GM19452 (cell line): ENCODE measurements around the gene PCLO.

Experiments
- ATAC-seq: cut with Tn5 transposase; IDR thresholded peaks from one replicate; pipeline ENCODE4 v1.9.1; 2021; ENCODE audit not compliant: unreplicated experiment

The PCLO gene

GRCh38 chr7:82841828-82842227 lies 320.9 kb downstream of the PCLO start:
- ATAC-seq: no peak

GRCh38 chr7:82840061-82840460 lies 322.6 kb downstream of the PCLO start:
- ATAC-seq: no peak

- no peak for ATAC-seq
Observed at GRCh38 chr7:82839555-82839954, 323.1 kb downstream of the PCLO start.

DNA sequence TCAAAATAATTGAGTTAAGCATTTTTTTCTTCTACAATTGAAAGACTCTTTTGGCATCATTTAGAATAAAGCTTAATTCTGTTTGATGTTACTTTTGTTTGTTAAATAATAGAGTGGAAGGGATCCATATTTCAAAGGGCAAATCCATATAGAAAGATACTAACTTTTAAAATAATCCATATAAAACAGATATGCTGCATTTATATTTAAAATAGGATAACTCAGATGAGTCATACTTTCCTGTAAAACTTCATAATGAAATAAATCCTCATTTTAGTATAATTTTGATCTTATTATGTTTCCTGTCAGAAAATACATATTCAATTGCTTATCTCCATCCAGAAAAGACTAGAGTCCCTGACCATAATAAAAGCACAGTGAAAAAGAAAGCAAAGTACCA lies 323.6 kb downstream of the PCLO start:
- ATAC-seq: no peak

- no peak for ATAC-seq
Observed at GRCh38 chr7:82838314-82838713, 324.4 kb downstream of the PCLO start.

GRCh38 chr7:82823073-82823472 lies 339.6 kb downstream of the PCLO start:
- no peak for ATAC-seq

DNA sequence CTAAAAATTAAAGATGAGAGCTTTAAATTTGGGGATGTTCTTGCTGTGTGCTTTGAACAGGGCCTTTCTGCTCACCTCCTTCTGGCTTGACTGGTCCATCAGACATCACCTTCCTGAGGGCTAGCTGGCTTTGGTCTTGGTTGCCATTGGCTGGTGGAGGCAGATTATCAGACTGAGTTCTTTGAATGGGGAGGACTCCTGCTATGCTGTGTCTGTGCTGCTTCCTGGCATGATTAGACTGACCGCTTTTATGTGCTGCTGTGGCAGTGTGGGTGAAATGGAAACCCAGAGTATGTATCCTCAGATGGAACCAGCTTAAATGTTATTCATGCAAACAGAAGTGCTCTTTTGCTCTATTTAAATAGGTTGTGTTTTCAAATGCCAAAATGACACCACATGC lies 341.6 kb downstream of the PCLO start:
- no peak for ATAC-seq

DNA sequence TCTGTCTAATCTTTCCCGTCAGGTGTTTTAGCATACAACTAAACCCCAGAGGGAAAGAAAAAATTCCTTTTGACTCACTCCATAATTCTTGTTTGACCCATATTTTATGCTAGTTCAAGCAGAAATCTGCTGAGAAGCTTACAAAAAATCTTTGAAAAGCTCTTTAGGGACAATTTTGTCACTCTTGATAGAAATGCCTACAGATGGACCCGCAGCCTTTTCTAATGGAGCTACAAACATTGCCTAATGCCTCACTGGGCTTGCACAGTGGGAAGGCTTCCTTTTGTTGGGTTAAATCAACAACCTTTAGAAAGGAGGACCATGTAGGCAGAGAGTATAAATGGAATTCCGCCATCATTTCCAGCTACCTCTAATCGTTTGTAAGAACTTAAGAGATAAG lies 344.5 kb downstream of the PCLO start:
- no peak for ATAC-seq

DNA sequence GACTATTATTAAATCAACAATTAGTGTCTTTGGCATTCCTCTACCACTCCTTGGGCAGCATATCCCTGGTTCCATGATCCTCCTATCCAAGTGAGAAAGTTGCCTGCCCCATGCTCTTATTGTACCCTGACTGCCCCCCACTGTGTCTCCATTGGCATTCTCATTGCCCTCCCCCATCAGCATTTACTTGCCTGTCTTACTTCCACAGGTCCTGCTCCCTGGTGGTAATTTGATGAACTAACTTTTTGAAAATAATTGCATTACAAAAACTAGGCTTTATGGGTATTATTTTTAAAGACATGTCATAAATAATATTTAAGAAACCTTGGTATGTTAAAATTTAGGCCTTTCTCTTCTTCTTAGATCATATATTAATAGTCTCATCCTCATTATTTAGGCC lies 346.4 kb downstream of the PCLO start:
- ATAC-seq: no peak

DNA sequence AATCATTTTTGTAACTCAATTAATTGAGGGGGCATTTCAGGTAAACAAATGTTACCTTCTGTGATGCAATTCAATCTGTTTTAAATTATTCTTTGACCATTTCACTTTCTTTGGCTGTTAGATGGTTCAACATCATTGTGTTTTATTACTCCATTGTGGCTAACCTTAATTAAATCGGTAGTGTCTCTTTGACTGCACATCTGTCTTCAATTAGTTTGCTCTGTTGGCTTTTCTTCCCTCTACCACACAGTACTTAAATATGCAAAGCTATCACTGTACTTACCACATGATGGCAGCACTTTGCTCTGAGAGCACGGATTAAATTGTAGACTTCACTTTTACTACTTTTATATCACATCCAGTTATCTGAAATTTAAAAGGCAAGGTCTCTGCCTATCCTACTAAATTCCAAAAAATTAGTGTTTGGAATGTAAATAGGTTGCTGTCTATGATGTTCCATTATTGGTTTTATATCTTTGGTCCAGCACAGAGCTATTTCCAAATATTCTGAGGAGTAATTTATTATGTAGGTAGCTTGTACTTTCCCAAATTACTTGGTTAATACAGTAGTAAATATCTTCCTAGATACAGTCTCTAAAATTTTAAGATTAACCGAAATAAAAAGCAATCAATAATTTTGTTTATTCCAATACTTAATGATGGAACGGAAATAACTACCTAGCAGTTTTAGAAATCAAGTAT lies 352.0 kb downstream of the PCLO start:
- no peak for ATAC-seq

DNA sequence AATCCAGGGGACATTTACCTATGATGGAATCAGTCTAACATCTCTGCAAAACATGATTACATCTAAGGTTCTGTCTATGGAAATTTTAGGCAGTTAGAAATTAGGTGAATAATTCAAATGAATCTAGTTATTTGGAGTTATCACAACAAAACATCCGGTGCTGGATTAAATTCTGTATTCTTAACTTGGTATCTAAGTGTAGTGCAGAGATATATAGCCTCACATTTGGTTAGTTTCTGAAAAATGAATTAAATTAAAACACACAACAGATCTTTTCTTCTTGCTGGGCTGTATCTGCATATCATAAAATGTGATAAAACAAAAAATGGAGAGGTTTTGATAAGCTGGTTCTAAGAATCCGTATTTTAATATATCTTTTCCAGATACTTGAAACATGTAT lies 354.1 kb downstream of the PCLO start:
- no peak for ATAC-seq

- no peak for ATAC-seq
Observed at GRCh38 chr7:82805527-82805960, 357.1 kb downstream of the PCLO start.

- no peak for ATAC-seq
Observed at GRCh38 chr7:82803411-82803810, 359.3 kb downstream of the PCLO start.

DNA sequence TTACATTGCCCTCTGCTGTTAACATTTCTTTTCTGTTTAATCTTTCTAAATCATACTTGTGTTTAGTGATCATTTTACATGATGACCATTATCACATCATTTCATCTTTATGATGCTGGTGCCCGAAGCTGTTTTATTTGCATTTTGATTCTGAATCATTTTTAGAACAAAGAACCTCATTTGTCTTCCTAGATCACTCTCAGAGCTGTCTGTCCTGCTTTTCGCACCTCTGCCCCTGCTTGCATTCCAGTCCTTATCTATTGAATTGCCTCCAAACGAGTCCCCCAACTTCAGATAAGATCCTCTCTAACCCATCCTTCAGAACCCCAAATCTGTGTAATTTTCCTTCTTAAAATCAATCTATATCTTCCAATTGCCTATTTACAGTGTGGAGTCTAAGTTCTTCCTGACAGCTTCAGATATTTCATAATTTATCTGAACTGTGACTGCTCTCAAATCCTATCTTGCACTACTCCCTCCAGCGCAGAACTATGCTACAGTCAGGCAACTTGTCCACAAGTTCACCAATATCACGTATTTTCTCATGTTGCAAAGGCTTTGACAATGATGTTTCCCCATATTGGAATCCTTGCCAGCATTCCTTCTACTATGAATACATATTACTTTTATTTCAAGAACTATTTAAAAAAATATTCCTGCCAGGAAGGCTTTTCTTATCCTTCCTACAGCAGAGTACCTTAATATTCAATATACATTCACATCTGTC lies 372.6 kb downstream of the PCLO start:
- ATAC-seq: no peak

DNA sequence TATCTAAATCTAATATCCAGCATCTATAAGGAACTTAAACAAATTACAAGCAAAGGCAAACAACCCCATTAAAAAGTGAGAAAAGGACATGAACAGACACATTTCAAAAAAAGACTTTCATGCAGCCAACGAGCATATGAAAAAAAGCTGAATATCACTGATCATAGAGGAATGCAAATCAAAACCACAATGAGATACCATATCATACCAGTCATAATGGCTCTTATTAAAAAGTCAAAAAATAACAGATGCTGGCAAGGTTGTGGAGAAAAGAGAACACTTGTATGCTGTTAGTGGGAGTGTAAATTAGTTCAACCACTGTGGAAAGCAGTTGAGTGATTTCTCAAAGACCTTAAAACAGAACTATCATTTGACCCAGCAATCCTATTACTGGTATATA lies 384.7 kb downstream of the PCLO start:
- no peak for ATAC-seq

DNA sequence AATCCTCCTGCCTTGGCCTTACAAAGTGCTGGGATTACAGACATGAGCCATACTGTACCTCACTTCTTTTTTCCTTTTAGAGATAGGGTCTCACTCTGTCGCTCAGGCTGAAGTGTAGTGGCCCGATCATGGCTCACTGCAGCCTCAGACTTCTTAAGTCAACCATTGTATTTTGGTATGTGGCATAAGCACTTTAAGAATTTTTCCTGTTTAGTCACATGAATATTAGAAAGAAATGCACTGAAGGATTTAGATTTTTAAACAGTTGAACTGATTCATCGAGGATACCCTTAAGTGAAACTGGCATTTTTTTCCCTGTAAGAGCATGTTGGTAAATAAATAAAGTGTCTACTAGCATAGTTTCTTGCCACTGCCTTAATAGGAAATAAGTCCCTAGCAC lies 399.8 kb downstream of the PCLO start:
- ATAC-seq: no peak

DNA sequence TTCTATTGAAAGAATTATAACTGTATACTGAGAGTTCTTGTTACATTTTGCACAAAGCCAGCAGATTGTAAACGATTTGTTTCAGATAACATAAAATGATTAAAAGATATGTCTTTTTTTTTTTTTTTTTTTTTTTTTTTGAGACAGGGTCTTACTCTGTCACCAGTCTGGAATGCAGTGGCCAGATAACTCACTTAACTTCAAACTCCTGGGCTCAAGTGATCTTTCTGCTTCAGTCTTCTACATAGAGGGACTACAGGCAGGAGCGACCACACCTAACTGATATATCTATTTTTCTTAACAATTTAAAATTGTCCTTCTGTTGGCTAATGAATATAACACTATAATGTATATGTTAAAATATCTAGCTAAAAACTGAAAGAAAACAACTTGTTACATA lies 401.9 kb downstream of the PCLO start:
- ATAC-seq: no peak

DNA sequence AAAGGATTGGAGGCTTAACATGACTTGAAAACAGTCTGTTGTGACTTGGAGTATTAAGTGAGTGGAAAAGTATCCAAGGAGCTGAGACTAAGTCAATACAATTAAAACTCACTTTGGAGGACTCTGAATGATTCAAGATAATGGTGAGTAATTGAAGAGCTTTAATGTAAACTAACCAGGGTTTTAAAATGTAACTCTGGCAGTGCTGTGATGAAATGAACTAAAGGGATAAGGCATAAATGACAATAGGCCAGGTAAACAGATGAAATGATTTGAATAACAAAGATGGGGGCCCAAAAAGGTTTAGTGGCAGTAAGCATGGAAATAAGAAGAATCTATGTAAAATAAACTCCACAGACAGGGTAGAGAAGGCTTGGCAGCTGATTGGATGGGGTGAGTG lies 402.6 kb downstream of the PCLO start:
- no peak for ATAC-seq

- no peak for ATAC-seq
Observed at GRCh38 chr7:82755705-82756551, 406.8 kb downstream of the PCLO start.

DNA sequence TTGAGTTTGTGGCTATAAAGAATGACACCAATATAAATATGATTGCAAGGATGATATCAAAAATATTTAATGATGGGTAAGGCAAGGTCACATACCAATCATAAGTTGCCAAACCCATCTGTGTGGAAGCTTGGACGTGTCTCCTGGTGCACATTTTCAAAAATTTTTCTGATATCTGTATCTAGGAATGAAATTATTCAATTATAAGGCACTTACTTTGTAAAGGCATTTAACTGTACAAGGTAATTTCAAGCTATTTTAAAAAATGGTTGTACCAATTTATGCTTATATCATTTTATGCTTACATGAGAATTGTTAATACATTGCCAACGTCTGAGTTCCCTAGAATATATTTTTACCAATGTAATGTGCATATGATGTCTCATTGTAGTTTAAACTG lies 412.7 kb downstream of the PCLO start:
- ATAC-seq: no peak

DNA sequence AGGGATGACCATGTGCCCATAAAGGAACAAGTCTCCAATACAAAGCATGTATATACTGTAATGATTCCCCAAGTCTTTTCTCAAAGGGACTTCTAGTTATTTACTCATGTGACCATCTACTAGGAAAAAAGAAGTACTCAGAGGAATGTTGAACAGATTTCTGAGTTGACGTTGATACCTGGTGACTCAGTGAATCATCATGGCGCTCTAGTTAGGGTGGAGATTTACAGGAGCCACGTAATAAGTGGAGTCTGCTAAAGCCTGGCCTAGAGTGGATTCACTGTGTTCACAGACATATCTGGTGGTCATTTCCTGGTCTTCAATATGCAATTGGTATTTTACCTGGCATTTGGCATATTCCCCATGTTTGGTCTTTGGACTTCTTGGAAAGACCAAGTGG lies 416.9 kb downstream of the PCLO start:
- no peak for ATAC-seq

DNA sequence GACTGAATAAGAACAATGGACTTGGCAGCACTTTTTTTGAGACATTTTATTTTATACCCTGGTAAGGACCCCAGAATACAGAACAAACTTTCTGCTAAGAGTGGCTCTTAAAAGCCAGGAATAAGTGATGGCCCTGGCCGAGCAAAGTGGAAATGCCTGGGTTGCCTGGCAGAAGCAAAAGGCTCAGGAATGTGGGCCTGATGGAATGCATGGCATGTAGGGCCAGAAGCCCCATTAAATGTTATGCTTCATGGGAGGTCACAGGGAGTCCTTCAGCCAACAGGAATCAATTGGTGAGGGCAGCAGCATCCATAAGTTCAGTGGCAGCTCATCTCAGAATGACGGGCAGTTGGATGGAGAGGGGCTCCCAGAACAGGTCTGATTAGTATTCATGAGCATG lies 417.6 kb downstream of the PCLO start:
- no peak for ATAC-seq
